ENCODE data around the gene CUZD1.
"Not testable (repeated sequence)": the region's sequence is repeated elsewhere in the genome, so short reads cannot be mapped to it uniquely, and the experiment has no call there.

CUZD1 gene

GRCh38 chr10:122845783-122846332 is at the start of gene CUZD1:
TSS of gene CUZD1 (minus strand) at chr10:122845857. CDS start at chr10:122845843, 14 bp downstream.
- no peak for DNase-seq

- no peak for DNase-seq
These were observed 48.7 kb upstream of the CUZD1 start for GRCh38 chr10:122894261-122894944.

- DNase-seq, result no peak
These were observed 38.5 kb upstream of the CUZD1 start for GRCh38 chr10:122884166-122884565.

GRCh38 chr10:122882766-122883165 is 37.1 kb upstream of the CUZD1 start:
- DNase-seq, result no peak

- DNase-seq, result peak; percentile 88
These were observed 33.9 kb upstream of the CUZD1 start, which contains the start of gene FAM24B for GRCh38 chr10:122879339-122880273. TSS of gene FAM24B (minus strand) at chr10:122879581. CDS start at chr10:122850515, 29,066 bp downstream.

GRCh38 chr10:122878799-122879338 is 33.2 kb upstream of the CUZD1 start:
- DNase-seq, result no peak

- no peak for DNase-seq
These were observed 31.6 kb upstream of the CUZD1 start for GRCh38 chr10:122877264-122877663.

GRCh38 chr10:122876467-122876855 is 30.8 kb upstream of the CUZD1 start:
- DNase-seq, result no peak

GRCh38 chr10:122875843-122876466 is 30.3 kb upstream of the CUZD1 start:
- DNase-seq, result no peak

- DNase-seq, result not testable (repeated sequence)
These were observed 26.3 kb upstream of the CUZD1 start for GRCh38 chr10:122871947-122872346.

GRCh38 chr10:122868768-122869167 is 23.1 kb upstream of the CUZD1 start:
- not testable (repeated sequence) for DNase-seq

- DNase-seq, result not testable (repeated sequence)
These were observed 21.3 kb upstream of the CUZD1 start for GRCh38 chr10:122866757-122867482.

- DNase-seq, result no peak
These were observed 19.2 kb upstream of the CUZD1 start for GRCh38 chr10:122864901-122865300.

GRCh38 chr10:122864194-122864592 is 18.5 kb upstream of the CUZD1 start:
- DNase-seq, result no peak

- no peak for DNase-seq
These were observed 17.8 kb upstream of the CUZD1 start for GRCh38 chr10:122863216-122864193.

- DNase-seq, result no peak
These were observed 16.1 kb upstream of the CUZD1 start for GRCh38 chr10:122861711-122862161.

- no peak for DNase-seq
These were observed 13.9 kb upstream of the CUZD1 start for GRCh38 chr10:122859527-122859926.

GRCh38 chr10:122858042-122858441 is 12.4 kb upstream of the CUZD1 start:
- not testable (repeated sequence) for DNase-seq

- no peak for DNase-seq
These were observed 11.2 kb upstream of the CUZD1 start for GRCh38 chr10:122856902-122857301.

GRCh38 chr10:122855745-122856144 is 10.1 kb upstream of the CUZD1 start:
- no peak for DNase-seq

GRCh38 chr10:122854648-122855047 is 9.0 kb upstream of the CUZD1 start:
- no peak for DNase-seq
